GM18858 (cell line): ENCODE data around the gene PXMP2.
A peak's percentile ranks its signal among the peaks of the same experiment; 100 is the strongest.

Source experiments
- ATAC-seq: cut with Tn5 transposase; IDR thresholded peaks from one replicate; pipeline ENCODE4 v1.9.1; 2021; ENCODE audit not compliant: unreplicated experiment

The PXMP2 gene

GRCh38 chr12:132687211-132688164 lies at the start of gene PXMP2, which contains the start of gene POLE:
Gene PXMP2 (plus strand): TSS chr12:132687587. CDS start chr12:132687671, 84 bp downstream.
Gene POLE (minus strand): TSS chr12:132687342. CDS start chr12:132687315, 27 bp downstream.
- ATAC-seq = peak; percentile 88

GRCh38 chr12:132637811-132638210 lies 49.6 kb upstream of the PXMP2 start:
- ATAC-seq = no peak

- ATAC-seq = no peak
Measured at GRCh38 chr12:132638541-132639408, 48.6 kb upstream of the PXMP2 start.

GRCh38 chr12:132639956-132640520 lies 47.3 kb upstream of the PXMP2 start:
- ATAC-seq = no peak

- no peak for ATAC-seq
Measured at GRCh38 chr12:132640936-132641335, 46.5 kb upstream of the PXMP2 start.

GRCh38 chr12:132641811-132642650 lies 45.4 kb upstream of the PXMP2 start:
- ATAC-seq = no peak

- ATAC-seq = no peak
Measured at GRCh38 chr12:132642846-132643835, 44.2 kb upstream of the PXMP2 start.

GRCh38 chr12:132646850-132647249 lies 40.5 kb upstream of the PXMP2 start:
- ATAC-seq = no peak

- ATAC-seq = no peak
Measured at GRCh38 chr12:132647858-132648257, 39.5 kb upstream of the PXMP2 start.

GRCh38 chr12:132648616-132649225 lies 38.7 kb upstream of the PXMP2 start:
- ATAC-seq = no peak

GRCh38 chr12:132649226-132649945 lies 38.0 kb upstream of the PXMP2 start:
- no peak for ATAC-seq

- ATAC-seq = no peak
Measured at GRCh38 chr12:132651444-132652100, 35.8 kb upstream of the PXMP2 start.

GRCh38 chr12:132653567-132654290 lies 33.7 kb upstream of the PXMP2 start:
- no peak for ATAC-seq

GRCh38 chr12:132657004-132657727 lies 30.2 kb upstream of the PXMP2 start:
- no peak for ATAC-seq

- ATAC-seq = no peak
Measured at GRCh38 chr12:132658149-132658894, 29.1 kb upstream of the PXMP2 start.
